ENCODE results near the gene NFKBIE.

The NFKBIE gene

GRCh38 chr6:44285552-44286284, 20.4 kb upstream of the NFKBIE start:
- TF ChIP-seq CTCF (IDR thresholded peaks at IDR 0.05; ENCODE audit: poor library complexity, severe bottlenecking) = no peak
- Histone ChIP-seq H3K4me3 (ENCODE audit: severe bottlenecking) (no peak overlapping the region), H3K9me3 (ENCODE audit: severe bottlenecking) (no peaks in the 10 kb centered on the region), H3K27ac (ENCODE audit: poor library complexity, severe bottlenecking) (no peak overlapping the region), H3K4me1 (ENCODE audit: insufficient read depth, poor library complexity, severe bottlenecking) (no peaks in the 10 kb centered on the region), H3K27me3 (ENCODE audit: insufficient read depth, poor library complexity, severe bottlenecking) (peaks cover 7% of the 10 kb centered on the region), H3K36me3 (ENCODE audit: low read depth) (no peaks in the 10 kb centered on the region)
- DNase-seq (ENCODE audit: low spot score) (no peak), ATAC-seq (ENCODE audit: low read depth) (0 out of 3 replicates have a peak, but pooled peaks have one; percentile 55)

- H3K27me3 ChIP-seq (ENCODE audit: insufficient read depth, poor library complexity, severe bottlenecking) = peaks cover 7% of the 10 kb centered on the region
- no peaks in the 10 kb centered on the region for H3K9me3 ChIP-seq (ENCODE audit: severe bottlenecking)
- no peak for DNase-seq (ENCODE audit: low spot score)
- H3K36me3 ChIP-seq (ENCODE audit: low read depth) = no peaks in the 10 kb centered on the region
- H3K4me1 ChIP-seq (ENCODE audit: insufficient read depth, poor library complexity, severe bottlenecking) = no peaks in the 10 kb centered on the region
- H3K27ac ChIP-seq (ENCODE audit: poor library complexity, severe bottlenecking) = no peak overlapping the region
- no peak for ATAC-seq (ENCODE audit: low read depth)
- no peak overlapping the region for H3K4me3 ChIP-seq (ENCODE audit: severe bottlenecking)
- no peak for TF ChIP-seq CTCF (IDR thresholded peaks at IDR 0.05; ENCODE audit: poor library complexity, severe bottlenecking)
These were observed 19.5 kb upstream of the NFKBIE start for GRCh38 chr6:44284867-44285266.

- ATAC-seq (ENCODE audit: low read depth) (no peak), DNase-seq (ENCODE audit: low spot score) (no peak)
- TF ChIP-seq CTCF (IDR thresholded peaks at IDR 0.05; ENCODE audit: poor library complexity, severe bottlenecking) = no peak
- Histone ChIP-seq H3K9me3 (ENCODE audit: severe bottlenecking) (no peaks in the 10 kb centered on the region), H3K4me1 (ENCODE audit: insufficient read depth, poor library complexity, severe bottlenecking) (no peaks in the 10 kb centered on the region), H3K4me3 (ENCODE audit: severe bottlenecking) (no peak overlapping the region), H3K27me3 (ENCODE audit: insufficient read depth, poor library complexity, severe bottlenecking) (peaks cover 7% of the 10 kb centered on the region), H3K36me3 (ENCODE audit: low read depth) (no peaks in the 10 kb centered on the region), H3K27ac (ENCODE audit: poor library complexity, severe bottlenecking) (no peak overlapping the region)
These were observed 18.8 kb upstream of the NFKBIE start for GRCh38 chr6:44284121-44284520.

GRCh38 chr6:44278774-44279697, 13.7 kb upstream of the NFKBIE start:
- DNase-seq (ENCODE audit: low spot score) = no peak
- Histone ChIP-seq H3K27ac (ENCODE audit: poor library complexity, severe bottlenecking) (no peak overlapping the region), H3K27me3 (ENCODE audit: insufficient read depth, poor library complexity, severe bottlenecking) (peaks cover 18% of the 10 kb centered on the region), H3K4me3 (ENCODE audit: severe bottlenecking) (no peak overlapping the region), H3K9me3 (ENCODE audit: severe bottlenecking) (no peaks in the 10 kb centered on the region), H3K36me3 (ENCODE audit: low read depth) (no peaks in the 10 kb centered on the region), H3K4me1 (ENCODE audit: insufficient read depth, poor library complexity, severe bottlenecking) (no peaks in the 10 kb centered on the region)
- no peak for ATAC-seq (ENCODE audit: low read depth)
- TF ChIP-seq CTCF (IDR thresholded peaks at IDR 0.05; ENCODE audit: poor library complexity, severe bottlenecking) = no peak
